Adipocyte (in vitro differentiated cells): ENCODE data around the gene RETREG1.

Source experiments
- DNase-seq: peaks from one replicate; pipeline ENCODE4 v3.0.0-alpha.2; 2015; ENCODE audit warnings: low read depth
- H3K27me3 ChIP-seq: replicated peaks from 2 replicates; pipeline ENCODE4 v1.7.0; 2013; ENCODE audit warnings: mild to moderate bottlenecking, low read length, moderate library complexity; ENCODE audit not compliant: control insufficient read depth, insufficient read depth
- H3K36me3 ChIP-seq: 2 replicates; pipeline ENCODE4 v1.7.0; 2013; ENCODE audit warnings: low read length, mild to moderate bottlenecking, moderate library complexity; ENCODE audit not compliant: control insufficient read depth, insufficient read depth, severe bottlenecking
- H3K4me1 ChIP-seq: 2 replicates; pipeline ENCODE4 v1.7.0; 2013; ENCODE audit warnings: mild to moderate bottlenecking, low read length, moderate library complexity; ENCODE audit not compliant: control insufficient read depth, insufficient read depth
- H3K4me3 ChIP-seq: 2 replicates; pipeline ENCODE4 v1.7.0; 2013; ENCODE audit warnings: mild to moderate bottlenecking, low read length, moderate library complexity
- H3K9ac ChIP-seq: 2 replicates; pipeline ENCODE4 v1.7.0; 2013; ENCODE audit warnings: mild to moderate bottlenecking, low read length, moderate library complexity
- H3K9me3 ChIP-seq: 2 replicates; pipeline ENCODE4 v1.7.0; 2013; ENCODE audit warnings: mild to moderate bottlenecking, low read length, moderate library complexity; ENCODE audit not compliant: control insufficient read depth

RETREG1 gene

GRCh38 chr5:16596581-16596940, 20.2 kb downstream of the RETREG1 start:
- Histone ChIP-seq H3K9me3 (no peaks in the 10 kb centered on the region), H3K36me3 (peaks cover 9% of the 10 kb centered on the region), H3K4me3 (no peak overlapping the region), H3K9ac (peak overlapping the region; percentile 63), H3K4me1 (peaks cover 69% of the 10 kb centered on the region), H3K27me3 (no peaks in the 10 kb centered on the region)
- peak; percentile 79 for DNase-seq

- Histone ChIP-seq H3K27me3 (no peaks in the 10 kb centered on the region), H3K9ac (peak overlapping the region; percentile 63), H3K4me3 (no peak overlapping the region), H3K4me1 (peaks cover 73% of the 10 kb centered on the region), H3K9me3 (no peaks in the 10 kb centered on the region), H3K36me3 (peaks cover 9% of the 10 kb centered on the region)
- peak; percentile 17 for DNase-seq
Measured at GRCh38 chr5:16595881-16596580, 20.8 kb downstream of the RETREG1 start.

- Histone ChIP-seq H3K36me3 (peaks cover 6% of the 10 kb centered on the region), H3K27me3 (no peaks in the 10 kb centered on the region), H3K4me3 (no peak overlapping the region), H3K4me1 (peaks cover 65% of the 10 kb centered on the region), H3K9ac (peak overlapping the region; percentile 0), H3K9me3 (no peaks in the 10 kb centered on the region)
- no peak for DNase-seq
Measured at GRCh38 chr5:16593628-16594027, 23.2 kb downstream of the RETREG1 start.

- H3K4me1 ChIP-seq: peaks cover 59% of the 10 kb centered on the region
- peak overlapping the region; percentile 28 for H3K4me3 ChIP-seq
- peak; percentile 51 for DNase-seq
- H3K27me3 ChIP-seq: no peaks in the 10 kb centered on the region
- peak overlapping the region; percentile 0 for H3K9ac ChIP-seq
- no peaks in the 10 kb centered on the region for H3K9me3 ChIP-seq
- H3K36me3 ChIP-seq: no peaks in the 10 kb centered on the region
Measured at GRCh38 chr5:16593013-16593412, 23.8 kb downstream of the RETREG1 start.

- DNase-seq: no peak
- Histone ChIP-seq H3K4me1 (peaks cover 53% of the 10 kb centered on the region), H3K9me3 (no peaks in the 10 kb centered on the region), H3K9ac (no peak overlapping the region), H3K4me3 (no peak overlapping the region), H3K27me3 (no peaks in the 10 kb centered on the region), H3K36me3 (no peaks in the 10 kb centered on the region)
Measured at GRCh38 chr5:16592255-16592654, 24.5 kb downstream of the RETREG1 start.

GRCh38 chr5:16590685-16591084, 26.1 kb downstream of the RETREG1 start:
- peaks cover 4% of the 10 kb centered on the region for H3K36me3 ChIP-seq
- no peak overlapping the region for H3K4me3 ChIP-seq
- H3K4me1 ChIP-seq: peaks cover 41% of the 10 kb centered on the region
- H3K27me3 ChIP-seq: no peaks in the 10 kb centered on the region
- H3K9me3 ChIP-seq: peaks cover 5% of the 10 kb centered on the region
- no peak overlapping the region for H3K9ac ChIP-seq
- DNase-seq: no peak

GRCh38 chr5:16589658-16590057, 27.1 kb downstream of the RETREG1 start:
- Histone ChIP-seq H3K4me3 (no peak overlapping the region), H3K4me1 (peaks cover 30% of the 10 kb centered on the region), H3K9me3 (peaks cover 5% of the 10 kb centered on the region), H3K9ac (no peak overlapping the region), H3K27me3 (no peaks in the 10 kb centered on the region), H3K36me3 (peaks cover 4% of the 10 kb centered on the region)
- DNase-seq: no peak

- peaks cover 5% of the 10 kb centered on the region for H3K9me3 ChIP-seq
- H3K9ac ChIP-seq: no peak overlapping the region
- DNase-seq: no peak
- no peaks in the 10 kb centered on the region for H3K27me3 ChIP-seq
- peaks cover 25% of the 10 kb centered on the region for H3K4me1 ChIP-seq
- H3K4me3 ChIP-seq: no peak overlapping the region
- peaks cover 4% of the 10 kb centered on the region for H3K36me3 ChIP-seq
Measured at GRCh38 chr5:16588434-16589214, 28.2 kb downstream of the RETREG1 start.

GRCh38 chr5:16586556-16586955, 30.2 kb downstream of the RETREG1 start:
- no peak for DNase-seq
- Histone ChIP-seq H3K36me3 (peaks cover 4% of the 10 kb centered on the region), H3K27me3 (no peaks in the 10 kb centered on the region), H3K4me1 (peaks cover 7% of the 10 kb centered on the region), H3K9ac (no peak overlapping the region), H3K4me3 (no peak overlapping the region), H3K9me3 (peaks cover 5% of the 10 kb centered on the region)

GRCh38 chr5:16585041-16585667, 31.6 kb downstream of the RETREG1 start:
- peaks cover 4% of the 10 kb centered on the region for H3K36me3 ChIP-seq
- no peak overlapping the region for H3K4me3 ChIP-seq
- no peak overlapping the region for H3K9ac ChIP-seq
- peaks cover 5% of the 10 kb centered on the region for H3K9me3 ChIP-seq
- H3K4me1 ChIP-seq: no peaks in the 10 kb centered on the region
- no peak for DNase-seq
- H3K27me3 ChIP-seq: no peaks in the 10 kb centered on the region

GRCh38 chr5:16582081-16582480, 34.7 kb downstream of the RETREG1 start:
- H3K4me1 ChIP-seq: no peaks in the 10 kb centered on the region
- no peaks in the 10 kb centered on the region for H3K27me3 ChIP-seq
- DNase-seq: no peak
- peaks cover 4% of the 10 kb centered on the region for H3K36me3 ChIP-seq
- H3K9me3 ChIP-seq: peaks cover 5% of the 10 kb centered on the region
- H3K9ac ChIP-seq: no peak overlapping the region
- H3K4me3 ChIP-seq: no peak overlapping the region
